GF-D8 (cell line): ENCODE data around the gene CLCN4.

Source experiments
- DNase-seq: peaks from one replicate; lab custom pipeline; 2025; lab: John Stamatoyannopoulos, UW

The CLCN4 gene

DNA sequence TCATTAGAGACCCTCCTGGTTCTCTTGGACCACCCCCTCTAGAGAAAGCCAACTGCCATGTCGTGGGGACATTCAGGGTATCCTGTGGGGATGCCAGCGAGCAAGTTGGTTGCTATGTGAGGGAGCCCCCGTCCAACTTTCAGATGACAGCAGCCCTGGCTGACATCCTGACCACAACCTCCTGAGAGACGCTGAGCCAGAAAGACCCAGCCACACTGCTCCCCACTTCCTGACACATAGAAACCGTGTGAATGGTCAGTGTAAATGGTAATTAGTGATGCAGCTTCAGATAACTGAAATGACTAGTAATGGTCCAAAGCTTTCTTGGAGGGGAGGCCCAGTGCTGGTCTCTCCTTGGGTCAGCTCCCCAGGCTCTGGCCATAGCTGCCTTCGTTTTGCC is 10.8 kb downstream of the CLCN4 start:
- DNase-seq = no peak

DNA sequence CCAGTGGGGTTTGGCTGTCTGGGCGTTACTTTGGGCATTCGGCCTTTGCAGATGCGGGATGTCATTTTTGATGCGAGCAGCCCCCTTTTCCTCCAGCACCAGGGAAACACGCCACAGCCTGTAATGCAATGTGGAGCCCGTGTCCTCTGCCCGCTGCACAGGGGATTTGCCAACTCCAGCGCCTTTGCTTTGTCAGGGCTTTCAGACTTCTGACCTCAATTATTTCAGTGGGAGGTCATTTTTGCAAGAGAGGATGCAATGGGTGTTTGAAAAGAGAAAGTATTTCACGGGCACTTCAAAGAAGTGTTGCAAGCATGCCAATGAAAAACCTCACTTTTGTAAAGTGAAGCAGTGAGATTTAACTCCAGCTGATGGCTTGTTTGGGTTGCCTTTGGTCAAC is 11.5 kb downstream of the CLCN4 start:
- no peak for DNase-seq

GRCh38 chrX:10169175-10169574 is 12.4 kb downstream of the CLCN4 start:
- no peak for DNase-seq

DNA sequence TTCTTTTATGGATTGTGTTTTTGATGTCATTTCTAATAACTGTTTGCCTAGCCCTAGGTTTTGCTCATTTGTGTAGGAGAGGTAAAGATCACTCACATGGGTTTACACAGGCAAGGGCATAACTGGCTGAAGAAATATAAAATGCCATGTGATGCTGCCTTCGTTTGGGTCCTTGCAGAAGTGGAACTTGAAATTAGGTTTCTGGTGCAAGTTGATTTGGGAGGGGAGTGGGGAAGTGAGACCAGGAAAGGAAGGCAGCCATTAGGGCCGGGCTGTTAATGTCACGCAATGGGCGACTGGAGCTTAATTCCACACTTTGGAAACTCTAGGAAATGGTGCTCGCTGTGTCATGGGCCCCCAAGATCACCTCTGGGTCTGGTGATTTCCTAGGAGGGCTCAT is 14.5 kb downstream of the CLCN4 start:
- DNase-seq = no peak

DNA sequence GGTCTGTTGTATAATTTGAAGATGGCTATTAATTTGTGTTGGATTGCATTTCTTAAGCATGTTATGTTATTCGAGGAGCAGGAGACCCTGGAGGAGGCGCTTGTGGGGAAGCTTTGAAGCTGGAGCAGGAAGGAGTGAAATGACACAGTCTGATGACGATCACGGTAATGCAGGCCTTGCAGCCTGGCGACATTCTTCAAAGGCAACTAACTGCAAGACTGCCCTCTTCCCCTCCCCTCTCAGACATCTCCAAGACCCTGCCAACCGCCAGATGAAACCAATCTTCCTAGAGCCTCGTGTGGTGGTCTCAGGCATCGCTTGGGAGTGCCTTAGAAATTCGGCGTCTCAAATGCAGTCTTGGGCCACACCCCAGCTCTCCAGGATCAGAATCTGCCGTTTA is 16.1 kb downstream of the CLCN4 start:
- no peak for DNase-seq

- no peak for DNase-seq
Measured at GRCh38 chrX:10173331-10173900, 16.6 kb downstream of the CLCN4 start.

- DNase-seq = no peak
Measured at GRCh38 chrX:10174051-10174450, 17.3 kb downstream of the CLCN4 start.

DNA sequence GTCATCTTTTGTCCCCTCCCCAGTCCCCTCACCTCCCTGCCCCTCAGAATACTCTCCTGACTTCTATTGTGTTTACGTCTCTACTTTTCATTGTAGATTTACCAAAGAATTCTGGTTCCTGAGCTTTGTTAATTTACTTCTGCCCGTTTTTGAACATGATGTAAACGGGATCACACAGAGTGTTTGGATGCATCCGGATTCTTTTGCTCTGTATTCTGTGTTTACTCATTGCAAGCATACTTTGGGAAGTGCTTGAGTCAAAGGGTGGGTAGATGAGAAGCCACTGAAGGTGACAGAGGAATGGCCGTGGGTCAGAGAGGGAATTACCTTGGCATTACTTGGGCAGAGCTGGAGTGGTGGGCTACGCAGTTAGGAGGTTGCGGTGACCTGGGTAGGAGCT is 18.0 kb downstream of the CLCN4 start:
- no peak for DNase-seq

- no peak for DNase-seq
Measured at GRCh38 chrX:10175319-10175871, 18.6 kb downstream of the CLCN4 start.

- DNase-seq = no peak
Measured at GRCh38 chrX:10176121-10177003, 19.6 kb downstream of the CLCN4 start.

DNA sequence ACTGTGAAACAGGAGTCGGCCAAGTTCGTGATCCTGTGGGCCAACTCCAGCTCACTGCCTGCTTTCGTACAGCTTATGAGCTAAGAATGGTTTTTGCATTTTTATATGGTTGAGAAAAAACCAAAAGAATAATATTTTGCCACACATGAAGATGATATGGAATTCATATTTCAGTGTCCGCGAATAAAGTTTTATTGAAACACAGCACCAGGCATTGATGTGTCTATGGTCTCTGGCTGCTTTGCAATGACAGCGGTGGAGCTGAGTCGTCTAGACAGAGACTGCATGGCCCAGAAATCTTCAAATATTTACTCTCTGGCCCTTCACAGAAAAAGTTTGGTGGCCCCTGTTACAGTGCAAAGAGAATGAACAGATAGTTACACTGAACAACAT is 20.2 kb downstream of the CLCN4 start:
- no peak for DNase-seq

- no peak for DNase-seq
Measured at GRCh38 chrX:10177601-10178000, 20.8 kb downstream of the CLCN4 start.

DNA sequence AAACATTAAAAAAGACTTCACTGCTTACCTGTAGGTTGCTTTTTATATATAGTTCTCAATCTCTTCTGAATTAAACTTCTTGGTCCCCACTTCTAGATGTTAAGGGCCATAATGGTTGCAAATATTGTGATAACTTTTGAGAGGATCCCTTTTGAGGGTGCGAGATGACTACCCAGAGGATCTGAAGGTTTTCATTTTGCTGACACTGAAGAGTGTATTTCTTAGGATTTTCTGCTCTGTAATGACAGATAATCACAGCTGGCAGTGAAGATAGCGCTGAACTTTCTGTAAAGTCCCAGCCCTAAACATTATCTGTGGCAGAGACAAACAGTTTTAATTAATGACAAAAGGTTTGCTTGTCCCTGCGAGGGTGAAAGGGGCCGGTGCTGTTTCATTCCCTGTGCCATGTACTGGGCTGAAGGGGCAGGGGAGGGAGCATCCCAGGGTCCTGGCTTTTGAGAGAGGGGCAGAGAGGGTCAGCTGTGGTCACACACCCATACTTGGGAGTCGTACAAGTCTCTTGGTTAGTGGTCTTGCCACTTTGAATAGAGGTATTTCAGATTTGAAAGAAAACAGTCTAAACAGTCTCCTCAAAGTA is 22.2 kb downstream of the CLCN4 start:
- no peak for DNase-seq

GRCh38 chrX:10183760-10184159 is 27.0 kb downstream of the CLCN4 start:
- DNase-seq = no peak

- no peak for DNase-seq
Measured at GRCh38 chrX:10184411-10184810, 27.6 kb downstream of the CLCN4 start.

DNA sequence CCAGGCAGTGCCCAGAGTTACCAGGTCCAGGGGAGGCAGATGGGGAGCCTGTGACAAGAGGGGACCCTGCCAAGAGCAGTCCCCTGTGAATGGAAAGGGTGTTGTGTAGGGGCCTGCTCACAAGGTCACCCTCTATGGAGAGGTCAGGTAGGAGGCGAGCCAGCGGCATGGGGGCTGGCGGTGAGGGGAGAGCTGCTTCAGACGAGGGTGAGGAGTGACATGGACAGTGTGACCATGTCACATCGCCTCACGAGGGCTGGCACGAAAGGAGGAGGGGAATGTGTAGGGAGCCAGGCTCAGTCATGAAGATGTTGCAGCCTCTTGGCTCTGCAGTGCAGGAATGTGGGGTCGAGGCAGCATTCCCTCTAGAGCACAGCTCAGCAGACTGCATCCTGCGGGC is 29.6 kb downstream of the CLCN4 start:
- no peak for DNase-seq

DNA sequence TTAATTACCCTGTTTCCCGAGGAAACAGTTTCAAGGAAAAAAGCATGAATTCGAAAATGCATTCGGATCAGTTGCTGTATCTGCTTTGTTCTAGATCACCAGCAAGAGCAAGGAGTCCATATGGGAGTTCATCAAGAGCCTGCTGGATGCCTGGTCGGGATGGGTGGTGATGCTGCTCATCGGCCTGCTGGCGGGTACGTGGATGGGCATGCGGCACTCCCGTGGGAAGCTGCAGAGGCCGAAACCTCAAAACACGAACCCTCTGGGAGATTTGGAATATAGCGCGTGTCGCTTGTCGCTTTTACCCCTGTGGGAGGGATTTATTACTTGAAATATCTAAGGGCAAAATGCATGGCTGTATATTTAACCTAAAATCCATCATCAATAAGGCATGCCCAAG is 30.6 kb downstream of the CLCN4 start:
- no peak for DNase-seq

GRCh38 chrX:10189317-10190268 is 32.8 kb downstream of the CLCN4 start:
- no peak for DNase-seq

DNA sequence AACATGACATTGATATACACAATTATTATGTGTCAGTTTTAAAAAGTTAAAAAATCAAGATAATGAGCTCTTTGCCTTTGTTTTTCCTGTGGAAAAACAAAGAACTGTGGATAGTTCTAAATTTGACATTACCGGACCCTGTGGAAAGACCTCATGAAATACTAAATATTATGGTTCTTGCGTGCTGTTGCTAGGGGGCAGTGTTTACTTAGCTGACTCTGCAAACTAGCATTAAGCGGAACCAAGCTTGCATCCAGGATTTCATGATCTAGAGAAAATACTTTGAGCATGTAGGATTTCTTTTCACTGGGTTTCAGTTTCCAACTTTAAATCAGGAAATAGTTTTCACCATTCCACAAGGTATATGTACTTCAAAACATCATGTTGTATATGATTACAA is 33.6 kb downstream of the CLCN4 start:
- DNase-seq = no peak

- no peak for DNase-seq
Measured at GRCh38 chrX:10193587-10193986, 36.8 kb downstream of the CLCN4 start.

DNA sequence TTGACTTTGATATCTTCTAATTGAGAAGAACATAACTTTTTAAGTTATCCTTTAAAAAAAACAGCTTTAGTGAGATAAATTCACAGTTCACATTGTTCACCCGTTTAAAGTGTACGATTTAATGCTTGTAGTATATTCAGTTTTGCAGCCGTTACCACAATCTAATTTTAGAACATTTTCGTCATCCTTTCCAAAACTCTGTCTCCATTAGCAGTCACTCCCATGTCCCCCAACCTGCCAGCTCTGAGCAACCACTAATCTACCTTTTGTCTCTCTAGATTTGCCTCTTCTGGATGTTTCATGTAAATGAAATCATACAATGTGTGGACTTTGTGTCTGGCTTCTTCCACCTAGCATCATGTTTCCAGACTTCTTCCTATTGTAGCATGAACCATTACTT is 38.6 kb downstream of the CLCN4 start:
- DNase-seq = no peak

DNA sequence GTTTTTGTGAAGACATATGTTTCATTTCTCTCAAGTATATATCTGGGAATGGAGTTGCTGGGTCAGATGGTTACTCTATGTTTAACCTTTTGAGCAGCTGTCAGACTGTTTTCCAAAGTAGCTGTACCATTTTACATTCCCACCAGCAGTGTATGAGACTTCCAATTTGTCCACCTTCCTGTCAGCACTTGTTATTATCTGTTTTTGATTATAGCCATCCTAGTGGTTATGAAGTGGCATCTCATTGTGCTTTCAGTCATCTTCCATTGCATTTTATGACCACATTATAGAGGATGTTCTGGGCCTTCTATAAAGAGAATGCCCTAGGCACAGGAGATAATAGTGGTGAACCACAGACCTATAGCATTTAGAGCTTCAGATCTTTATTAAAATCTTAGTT is 39.2 kb downstream of the CLCN4 start:
- no peak for DNase-seq
